GM19438 (cell line): ENCODE data around the gene CDH24.
"Not testable (repeated sequence)": the region's sequence is repeated elsewhere in the genome, so short reads cannot be mapped to it uniquely, and the experiment has no call there.

Experiments used
- ATAC-seq: cut with Tn5 transposase; IDR thresholded peaks from one replicate; pipeline ENCODE4 v1.9.1; 2021; ENCODE audit warnings: low read depth; ENCODE audit not compliant: unreplicated experiment

CDH24 gene

DNA sequence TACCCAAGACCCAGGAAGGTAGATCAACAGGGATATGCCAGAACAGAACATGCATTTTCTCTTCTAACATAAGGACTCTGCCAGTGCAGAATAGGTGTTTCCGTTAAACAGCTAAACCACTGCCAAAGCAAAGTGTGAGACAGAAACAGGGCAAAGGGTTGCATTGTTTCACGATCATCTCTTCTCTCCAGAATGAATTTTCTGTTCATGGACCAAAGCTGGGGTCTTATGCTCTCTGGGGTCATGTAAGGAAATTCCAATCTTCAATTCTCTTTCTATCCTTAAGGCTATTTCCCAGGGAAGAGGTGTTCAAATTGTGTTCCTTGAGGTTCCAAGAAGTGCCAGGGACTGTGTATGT, 33.5 kb downstream of the CDH24 start:
- no peak for ATAC-seq

DNA sequence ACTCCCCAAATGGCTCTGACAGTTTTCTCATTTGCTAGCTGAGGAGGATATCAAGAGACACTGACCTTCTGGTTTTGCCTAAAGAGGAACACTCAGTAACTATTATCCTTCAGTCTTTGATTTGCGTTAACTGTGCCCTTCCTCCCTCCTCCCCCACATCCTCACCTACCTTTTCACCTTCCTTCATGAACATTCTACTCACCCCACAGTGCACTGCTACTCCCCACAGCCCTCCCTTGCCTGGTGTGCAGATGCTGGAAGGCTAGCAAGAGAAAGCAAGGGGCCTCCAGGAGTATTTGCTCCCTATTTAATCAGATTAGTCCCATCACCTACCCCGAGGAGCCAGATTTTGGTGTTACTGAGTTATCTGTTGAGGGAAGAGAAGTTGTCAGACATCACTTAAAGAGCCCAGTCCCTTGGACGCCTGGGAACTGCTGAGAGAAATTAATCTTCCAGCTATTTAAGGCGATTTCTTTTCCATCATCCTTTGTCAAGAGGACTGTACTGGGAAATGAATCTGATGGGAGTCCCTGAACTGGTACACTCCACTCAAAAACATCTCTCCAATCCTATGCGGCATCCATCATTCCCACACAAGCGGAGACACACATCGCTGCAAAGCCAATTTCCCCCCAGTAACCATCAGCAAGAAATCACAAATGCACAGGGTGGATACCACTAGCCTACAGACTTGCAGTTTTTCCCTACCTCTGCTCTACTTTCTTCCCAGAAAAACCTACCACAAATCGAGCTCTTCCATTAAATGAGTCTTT, 34.1 kb downstream of the CDH24 start:
- no peak for ATAC-seq

DNA sequence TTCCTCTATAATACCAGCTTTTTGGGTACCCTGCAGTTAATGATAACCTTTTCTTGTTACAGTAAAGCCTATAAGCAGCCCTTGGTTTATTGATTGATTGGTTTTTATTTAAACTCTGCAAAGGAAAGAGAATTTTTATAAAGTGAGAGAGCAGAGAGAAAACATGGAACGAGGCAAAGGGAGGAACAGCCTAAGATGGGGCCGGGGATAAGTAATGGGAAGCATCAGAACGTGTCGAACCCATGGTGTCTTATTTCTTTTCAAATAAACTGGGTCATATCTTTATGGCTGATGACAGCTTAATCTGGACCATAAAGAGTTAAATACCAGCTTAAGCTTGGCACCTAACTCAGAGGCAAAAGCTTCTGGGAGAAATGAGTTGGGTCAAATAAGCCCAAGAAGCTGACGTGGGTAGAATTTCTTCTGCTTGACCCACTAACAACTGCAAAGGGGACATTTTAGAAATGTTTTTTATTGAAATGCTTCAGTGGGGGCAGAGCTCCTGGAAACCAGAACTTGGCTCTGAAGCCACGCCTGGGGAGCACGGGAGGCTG, 35.4 kb downstream of the CDH24 start:
- no peak for ATAC-seq

DNA sequence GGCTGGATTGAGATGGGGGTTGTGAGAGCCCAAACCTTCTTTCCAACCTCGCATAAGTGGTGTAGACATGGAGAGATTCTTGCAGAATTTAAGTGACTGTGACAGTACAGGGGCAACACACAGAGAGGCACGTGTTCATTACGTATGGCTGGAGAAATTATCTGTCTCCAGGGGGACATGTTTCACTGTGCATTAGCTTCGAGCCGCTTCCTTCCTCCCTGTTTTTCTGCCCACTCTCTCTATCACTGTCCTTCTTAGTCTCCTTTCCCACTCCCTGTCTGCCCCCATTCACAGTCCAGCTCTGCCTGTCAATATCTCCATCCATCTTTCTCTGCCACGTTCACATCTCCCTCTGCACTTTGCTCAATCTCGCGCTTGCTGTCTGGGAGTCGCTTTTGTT, 35.9 kb downstream of the CDH24 start:
- no peak for ATAC-seq

DNA sequence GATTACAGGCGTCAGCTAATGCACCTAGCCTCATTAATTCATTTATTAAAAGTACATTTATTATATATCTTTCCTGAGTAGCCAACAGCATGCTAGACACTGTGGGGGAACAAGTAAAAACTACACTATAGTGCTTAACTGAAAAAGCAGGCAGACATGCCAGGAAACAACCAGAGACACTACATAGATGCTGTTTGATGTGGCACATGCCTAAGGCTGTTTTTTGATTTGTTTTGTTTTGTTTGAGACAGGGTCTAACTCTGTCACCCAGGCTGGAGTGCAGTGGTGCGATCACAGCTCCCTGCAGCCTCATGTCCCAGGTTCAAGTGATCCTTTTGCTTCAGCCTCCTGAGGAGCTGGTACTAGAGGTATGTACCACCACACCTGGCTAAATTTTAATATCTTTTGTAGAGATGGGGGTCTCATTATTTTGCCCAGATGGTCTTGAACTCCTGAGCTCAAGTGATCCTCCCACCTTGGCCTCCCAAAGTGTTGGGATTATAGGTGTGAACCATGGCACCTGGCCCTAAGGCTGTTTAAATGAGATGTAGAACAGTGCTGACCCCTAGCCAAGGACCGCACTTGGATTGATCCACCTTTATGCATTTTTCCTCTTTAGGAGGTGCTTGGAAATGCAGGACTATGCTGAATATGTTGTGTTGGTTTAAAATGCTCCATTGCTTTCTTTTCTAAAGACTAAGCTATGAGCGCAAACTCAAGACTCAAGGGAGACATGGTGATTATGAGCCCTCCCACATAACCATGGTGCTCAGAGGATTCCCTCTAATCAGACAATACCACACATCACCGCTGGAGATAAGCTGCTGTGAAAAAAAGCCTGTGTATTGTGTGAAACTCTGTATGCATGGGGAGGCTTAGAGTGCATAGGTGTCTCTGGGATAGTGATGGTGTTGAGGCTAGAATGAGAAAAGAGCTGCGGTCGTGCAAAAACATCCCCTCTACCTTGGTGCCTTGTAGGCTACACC, 36.9 kb downstream of the CDH24 start:
- ATAC-seq: no peak

DNA sequence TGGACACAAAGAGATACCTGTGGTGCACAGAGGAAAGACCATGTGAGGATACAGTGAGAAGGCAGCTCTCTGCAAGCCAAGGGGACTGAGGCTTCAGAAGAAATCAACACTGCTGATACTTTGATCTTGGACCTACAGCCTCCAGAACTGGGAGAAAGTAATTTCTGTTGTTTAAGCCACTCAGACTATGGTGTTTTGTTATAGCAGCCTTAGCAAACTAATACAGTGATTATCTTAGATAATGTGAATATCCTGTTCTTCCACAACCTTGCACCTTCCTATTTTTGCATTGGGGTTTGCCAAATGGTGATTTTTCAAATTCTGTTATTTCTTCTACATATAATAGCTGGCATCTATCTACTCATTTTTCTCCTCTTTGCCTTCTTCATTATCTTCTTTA, 39.2 kb downstream of the CDH24 start:
- ATAC-seq: no peak

DNA sequence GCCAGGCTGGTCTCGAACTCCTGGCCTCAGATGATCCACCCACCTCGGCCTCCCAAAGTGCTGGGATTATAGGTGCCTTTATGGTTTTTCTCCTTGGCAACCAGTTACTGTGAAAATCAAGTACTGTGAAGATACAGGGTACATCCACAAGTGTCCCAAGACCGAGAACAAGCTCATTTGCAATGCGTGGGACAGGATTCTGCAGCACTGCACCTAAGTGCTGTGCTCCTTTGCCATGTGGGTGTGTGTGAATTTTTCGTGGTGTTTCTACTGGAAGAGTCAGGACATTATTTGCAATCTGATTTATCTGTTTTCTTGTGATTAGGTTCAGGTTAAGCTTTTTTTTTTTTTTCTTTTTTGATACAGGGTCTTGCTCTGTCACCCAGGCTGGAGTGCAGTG, 40.2 kb downstream of the CDH24 start:
- no peak for ATAC-seq

DNA sequence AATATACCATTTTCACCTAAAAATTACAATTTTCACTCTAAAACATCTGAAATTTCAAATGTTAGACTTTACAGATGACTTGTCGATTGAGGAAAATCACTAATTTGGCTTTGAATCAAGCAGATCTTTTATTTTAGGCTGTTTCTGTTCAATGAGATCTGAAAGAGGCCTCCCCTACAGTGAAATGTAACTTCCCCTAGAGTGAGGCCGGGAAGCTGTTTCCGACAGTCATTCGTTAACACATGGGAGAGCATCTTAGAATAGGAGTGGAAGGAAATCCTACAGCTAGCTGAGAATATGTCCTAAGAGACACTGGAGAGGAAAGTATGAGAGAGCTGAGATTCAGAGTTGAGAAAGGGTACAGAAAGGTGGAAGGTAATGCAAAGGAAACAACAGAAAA, 41.7 kb downstream of the CDH24 start:
- ATAC-seq: no peak

DNA sequence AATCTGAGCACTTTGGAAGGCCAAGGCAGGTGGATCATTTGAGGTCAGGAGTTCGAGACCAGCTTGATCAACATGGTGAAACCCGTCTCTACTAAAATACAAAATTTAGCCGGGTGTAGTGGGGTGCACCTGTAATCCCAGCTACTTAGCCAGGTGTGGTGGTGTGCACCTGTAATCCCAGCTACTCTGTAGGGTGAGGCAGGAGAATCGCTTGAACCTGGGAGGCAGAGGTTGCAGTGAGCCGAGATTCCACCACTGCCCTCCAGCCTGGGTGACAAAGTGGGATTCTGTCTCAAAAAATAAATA, 43.6 kb downstream of the CDH24 start:
- not testable (repeated sequence) for ATAC-seq

DNA sequence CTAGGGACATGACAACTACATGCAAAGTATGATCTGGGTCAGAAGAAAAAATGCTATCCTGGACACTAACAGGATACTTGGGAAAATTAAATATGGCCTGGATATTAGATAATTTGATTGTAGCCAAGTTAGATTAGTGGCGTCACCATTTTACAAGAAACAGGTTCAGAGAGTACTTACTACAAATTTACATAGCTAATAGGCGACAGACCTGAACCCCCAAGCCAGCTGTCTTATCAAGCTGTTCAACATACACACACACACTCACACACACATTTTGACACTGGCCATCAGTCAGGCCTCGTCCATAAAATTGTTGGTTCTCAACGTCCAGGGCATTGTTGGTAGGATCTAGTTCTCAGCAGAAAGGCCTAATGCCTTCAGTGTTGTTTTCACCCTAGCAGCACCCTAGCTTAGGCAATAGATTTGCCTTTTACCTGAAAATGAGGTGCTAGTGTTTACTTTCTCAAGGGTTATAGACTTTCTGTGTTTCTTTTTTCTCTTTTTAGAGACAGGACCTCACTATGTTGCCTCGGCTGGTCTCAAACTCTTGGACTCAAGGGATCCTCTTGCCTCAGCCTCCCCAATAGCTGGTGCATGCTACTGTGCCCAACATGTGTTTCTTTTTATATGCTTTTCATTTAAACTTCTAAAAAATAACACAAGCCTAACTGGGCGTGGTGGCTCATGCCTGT, 44.1 kb downstream of the CDH24 start:
- ATAC-seq: no peak

DNA sequence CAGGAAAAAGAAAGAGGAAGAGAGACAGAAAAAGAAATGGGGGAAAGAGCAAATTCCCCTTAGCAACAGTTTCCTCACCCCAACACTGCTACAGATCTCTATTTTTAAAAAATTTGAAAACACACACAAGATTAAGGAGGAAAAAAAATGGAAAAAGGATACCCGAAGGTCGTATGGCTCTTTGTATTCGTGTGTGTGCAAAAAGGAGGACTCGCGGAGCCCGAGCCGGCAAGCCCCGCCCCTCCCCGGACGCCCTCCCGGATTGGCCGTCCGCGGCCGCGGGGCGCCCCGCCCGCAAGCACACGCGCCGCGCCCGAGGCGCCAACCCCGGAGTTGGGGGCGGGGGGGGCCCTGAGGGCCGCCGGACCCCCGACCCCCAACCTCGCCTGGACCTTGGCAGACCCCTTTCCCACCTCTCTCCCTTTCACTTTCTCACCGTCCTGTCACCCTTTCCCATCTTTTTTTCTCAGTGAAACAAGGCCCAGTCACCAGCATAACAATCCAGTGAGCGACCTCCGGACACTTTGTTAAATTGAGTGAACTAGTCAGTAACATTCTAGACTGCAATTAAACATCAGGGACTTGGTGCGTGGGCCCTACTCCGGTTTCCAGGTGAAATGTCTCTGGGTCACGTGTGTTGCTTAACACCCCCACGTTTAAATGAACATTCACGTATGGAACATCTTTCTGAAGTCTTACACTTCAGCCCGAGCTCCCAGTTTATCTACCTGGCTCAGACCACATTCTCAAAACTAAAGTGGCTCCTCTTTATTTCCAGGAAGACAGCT, 47.2 kb downstream of the CDH24 start, which contains the start of gene C14orf93:
Gene C14orf93 (minus strand): TSS at position 205 of the 788 bp plus-strand sequence. CDS start 11,120 bp downstream, outside the sequence.
- ATAC-seq: no peak

DNA sequence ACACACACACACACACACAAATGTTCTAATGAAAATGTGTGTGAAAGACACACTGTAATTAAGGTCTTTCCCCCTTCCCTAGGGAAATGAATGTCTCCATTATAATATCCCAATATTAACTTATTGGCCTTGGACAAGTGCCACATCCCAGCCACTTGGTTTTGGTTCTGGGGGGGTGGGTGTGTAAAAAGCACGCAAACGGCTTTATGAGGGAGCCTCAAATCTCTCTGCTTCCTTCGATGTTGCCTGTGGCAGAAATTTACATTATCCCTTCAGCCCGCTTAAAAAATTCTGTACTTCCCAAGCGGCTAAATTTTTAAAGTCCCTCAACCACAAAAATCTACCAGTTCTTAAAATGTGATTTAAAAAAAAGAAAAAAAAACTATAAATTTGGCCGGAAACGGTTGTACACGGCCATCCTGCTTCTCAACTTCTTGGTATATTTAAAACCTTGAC, 47.8 kb downstream of the CDH24 start:
- ATAC-seq: no peak

DNA sequence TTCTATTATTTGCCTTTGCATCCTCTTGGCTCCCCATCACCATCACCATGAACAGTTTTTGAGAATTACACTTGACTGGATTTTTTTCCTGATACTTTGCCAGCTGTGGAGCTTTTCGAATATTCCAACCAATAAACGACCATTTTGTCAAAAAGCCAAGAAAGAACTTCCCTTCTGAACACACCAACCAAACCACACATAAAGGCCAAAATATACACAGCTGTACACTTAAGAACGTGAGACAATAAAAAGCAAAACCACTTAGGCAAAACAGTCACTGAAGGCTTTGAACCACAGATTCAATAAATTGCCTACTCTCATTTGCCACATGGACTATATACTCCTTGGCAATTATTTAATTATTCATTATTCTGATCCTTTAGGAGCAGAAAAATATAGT, 48.5 kb downstream of the CDH24 start:
- ATAC-seq: no peak

DNA sequence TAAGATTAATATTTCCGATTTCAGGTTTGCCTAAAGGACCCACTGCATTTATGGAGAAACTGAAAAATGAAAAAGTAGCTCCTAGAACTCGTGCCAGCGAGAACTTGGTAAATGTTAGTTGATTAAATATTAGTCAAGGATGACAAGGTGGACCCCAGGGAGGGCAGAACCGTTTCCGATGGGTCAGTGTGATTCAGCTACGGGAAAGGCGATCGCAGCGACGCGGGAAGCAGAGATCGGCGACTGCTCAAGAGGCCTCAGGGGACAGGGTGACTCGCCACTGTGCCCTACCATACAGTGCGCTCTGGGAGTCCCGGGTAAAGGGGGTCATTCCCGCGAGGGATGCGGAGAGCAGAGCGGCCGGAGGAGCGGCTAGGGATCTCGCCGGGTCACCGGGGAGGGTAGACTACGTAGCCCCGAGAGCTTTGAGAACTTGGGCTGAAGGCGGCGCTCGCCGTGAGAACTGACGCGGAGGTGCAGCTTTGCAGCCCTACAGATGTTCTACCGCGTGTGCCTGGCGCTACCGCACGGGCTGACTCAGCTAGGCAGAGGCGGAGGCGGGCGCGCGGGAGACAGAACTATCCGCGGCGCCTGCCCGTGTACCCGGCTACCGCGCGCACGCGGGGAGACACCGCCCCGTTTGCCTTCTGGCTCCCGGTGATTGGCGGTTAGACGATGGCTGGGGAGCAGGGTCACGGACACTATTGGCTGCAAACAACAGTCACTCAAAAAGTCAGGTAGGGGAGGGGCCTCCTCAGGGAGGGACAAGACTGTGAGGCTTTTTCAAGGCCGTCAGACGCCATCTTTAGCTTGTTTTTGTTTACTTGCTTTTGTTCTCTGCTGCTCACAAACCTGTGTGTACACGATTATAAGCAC, 50.5 kb downstream of the CDH24 start:
- ATAC-seq: peak; percentile 89

DNA sequence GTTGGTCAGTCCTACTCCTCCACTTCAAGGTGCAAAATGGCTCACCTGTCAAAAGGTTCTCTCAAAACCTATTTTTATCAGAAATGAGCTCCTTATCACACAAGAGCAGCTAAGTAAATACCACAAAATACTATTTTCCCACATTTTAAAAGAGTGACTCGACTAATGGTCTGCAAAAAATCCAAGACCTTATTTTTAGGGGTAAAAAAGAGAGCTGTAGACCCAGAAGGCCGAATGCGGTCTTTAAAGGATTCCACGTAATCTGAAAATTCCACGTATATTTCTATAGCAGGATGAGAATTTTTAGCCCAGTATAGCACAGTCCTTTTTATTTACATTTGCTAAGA, 51.2 kb downstream of the CDH24 start:
- ATAC-seq: no peak

DNA sequence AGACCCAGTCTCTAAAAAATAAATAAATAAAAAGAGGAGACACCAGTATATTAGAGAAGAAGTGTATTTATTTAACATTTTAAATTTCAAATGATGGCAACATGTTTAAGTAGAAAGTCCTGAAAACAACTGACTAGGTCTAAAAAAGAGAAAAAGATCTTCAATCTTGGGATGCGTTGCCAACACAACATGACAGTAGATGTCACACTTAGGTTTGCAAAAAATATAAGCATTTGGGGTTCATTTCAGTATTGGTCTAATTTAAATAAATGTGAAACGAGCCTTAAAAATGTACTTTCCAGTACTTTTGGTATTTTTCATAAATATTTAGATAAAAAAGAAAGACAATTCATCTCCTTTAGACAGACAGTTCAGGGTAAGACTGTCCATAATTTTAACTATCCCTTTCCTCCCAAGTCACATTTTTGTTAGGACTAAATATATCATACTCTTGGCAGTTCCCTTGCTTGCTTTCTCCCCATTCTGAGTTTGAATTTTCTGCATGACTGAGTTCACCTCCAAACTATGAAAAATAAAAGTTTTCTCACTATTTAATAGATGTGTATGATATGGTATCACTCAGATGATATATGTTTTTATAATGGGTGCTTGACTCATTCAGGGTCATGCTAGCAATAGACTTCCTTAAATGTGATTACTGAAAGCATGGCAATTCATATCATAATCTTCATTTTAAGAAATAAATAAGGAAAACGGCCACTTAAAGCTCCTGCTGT, 51.7 kb downstream of the CDH24 start:
- no peak for ATAC-seq

DNA sequence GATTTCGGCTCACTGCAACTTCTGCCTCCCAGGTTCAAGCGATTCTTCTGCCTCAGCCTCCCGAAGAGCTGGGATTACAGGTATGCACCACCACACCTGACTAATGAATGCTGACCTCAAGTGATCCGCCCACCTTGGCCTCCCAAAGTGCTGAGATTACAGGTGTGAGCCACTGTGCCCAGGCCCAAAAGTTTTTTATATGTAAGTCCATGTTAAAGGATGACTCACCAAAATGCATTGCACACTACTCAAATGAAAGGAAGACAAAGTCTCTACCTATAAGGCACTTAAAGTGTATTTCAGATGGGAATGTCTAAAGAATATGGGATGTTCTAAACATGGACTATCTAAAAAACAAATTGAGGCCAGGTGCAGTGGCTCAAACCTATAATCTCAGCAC, 53.0 kb downstream of the CDH24 start:
- not testable (repeated sequence) for ATAC-seq

DNA sequence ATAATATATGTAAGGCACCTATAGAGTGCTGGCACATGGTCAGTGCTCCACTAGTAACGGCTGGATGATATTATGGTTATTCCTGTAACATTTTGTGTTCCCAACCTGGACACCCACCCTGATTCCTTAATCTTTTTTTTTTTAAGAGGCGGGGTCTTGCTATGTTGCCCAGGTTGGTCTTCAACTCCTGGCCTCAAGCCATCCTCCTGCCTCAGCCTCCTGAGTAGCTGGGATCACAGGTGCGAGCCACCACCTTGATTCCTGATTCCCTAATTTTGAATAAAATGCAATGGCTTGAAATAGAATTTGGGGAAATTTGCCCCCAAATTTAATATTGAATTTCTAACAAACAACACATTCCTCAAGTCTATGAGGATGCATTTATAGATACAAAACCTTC, 54.7 kb downstream of the CDH24 start:
- no peak for ATAC-seq

DNA sequence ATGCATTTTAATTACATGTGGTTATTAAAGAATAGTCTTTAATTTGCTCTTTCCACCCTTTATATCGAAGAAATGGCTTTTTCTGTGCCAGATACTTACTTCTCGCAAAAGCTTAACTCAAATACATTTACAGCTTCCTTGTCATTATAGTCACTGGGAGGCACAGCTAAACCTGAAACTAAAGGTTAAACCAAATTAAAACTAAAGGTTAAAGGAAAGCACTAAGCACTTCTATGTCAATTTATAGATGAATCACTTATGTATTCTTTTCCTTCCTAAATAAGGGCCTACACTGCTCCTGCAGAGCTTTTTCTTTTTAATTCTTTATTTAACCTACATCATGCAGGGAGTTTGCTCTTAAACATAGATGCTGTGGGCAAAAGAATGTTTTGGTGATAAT, 56.5 kb downstream of the CDH24 start:
- no peak for ATAC-seq
